EL (cell line): ENCODE measurements around the gene CHIT1.
"Not testable (repeated sequence)": the region's sequence is repeated elsewhere in the genome, so short reads cannot be mapped to it uniquely, and the experiment has no call there.

Source experiments
- DNase-seq: peaks from one replicate; pipeline ENCODE4 v3.0.0-alpha.2; 2016

The CHIT1 gene

GRCh38 chr1:203265541-203265940, 36.1 kb upstream of the CHIT1 start:
- no peak for DNase-seq

GRCh38 chr1:203264052-203264501, 34.6 kb upstream of the CHIT1 start:
- DNase-seq = no peak

DNA sequence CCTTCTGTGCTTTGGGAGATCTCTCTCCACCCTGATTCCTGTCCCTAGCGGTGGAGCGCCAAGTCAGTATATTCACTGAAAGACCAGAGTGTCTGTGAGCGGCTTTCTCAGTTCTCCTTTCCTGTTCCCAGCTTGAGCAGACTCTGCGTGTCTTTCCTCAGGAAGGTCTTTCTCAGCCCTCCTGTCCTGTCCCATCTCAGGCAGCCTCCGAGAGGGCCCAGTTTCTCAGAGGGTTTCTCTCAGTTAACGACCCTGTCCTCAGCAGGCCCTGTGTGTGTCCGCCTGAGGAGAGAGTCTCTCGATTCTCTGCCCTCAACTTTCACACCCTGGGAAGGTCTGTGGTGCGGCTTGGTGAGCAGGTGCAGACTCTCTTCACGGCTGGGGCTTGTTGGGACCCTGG, 34.0 kb upstream of the CHIT1 start:
- DNase-seq = no peak

- not testable (repeated sequence) for DNase-seq
These were observed 27.2 kb upstream of the CHIT1 start for GRCh38 chr1:203256636-203257035.

DNA sequence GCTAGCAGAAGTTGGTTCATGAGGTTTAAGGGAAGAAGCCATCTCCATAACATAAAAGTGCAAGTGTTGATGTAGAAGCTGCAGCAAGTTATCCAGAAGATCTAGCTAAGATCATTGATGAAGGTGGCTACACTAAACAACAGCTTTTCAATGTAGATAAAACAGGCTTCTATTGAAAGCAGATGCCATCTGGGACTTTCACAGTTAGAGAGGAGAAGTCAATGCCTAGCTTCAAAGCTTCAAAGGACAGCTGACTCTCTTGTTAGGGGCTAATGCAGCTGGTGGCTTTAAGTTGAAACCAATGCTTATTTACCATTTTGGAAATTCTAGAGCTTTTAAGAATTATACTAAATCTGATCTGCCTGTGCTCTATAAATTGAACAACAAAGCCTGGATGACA, 25.3 kb upstream of the CHIT1 start:
- DNase-seq = not testable (repeated sequence)

GRCh38 chr1:203252678-203253077, 23.2 kb upstream of the CHIT1 start:
- DNase-seq = no peak

DNA sequence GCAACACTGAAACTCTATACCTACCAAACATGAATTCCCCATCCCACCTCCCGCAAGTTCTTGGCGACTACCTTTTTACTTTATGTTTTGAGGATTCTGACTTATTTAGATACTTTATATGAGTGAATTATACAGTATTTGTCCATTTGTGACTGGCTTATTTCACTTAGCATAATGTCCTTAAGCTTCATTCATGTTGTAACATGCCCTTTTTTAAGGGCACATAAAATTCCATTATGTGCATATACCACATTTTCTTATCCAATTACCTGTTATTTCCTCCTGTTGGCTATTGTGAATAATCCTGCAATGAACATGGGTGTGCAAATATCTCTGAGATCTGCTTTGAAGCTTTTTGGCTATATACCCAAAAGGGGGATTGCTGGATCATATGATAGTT, 22.0 kb upstream of the CHIT1 start:
- no peak for DNase-seq

- DNase-seq = no peak
These were observed 21.4 kb upstream of the CHIT1 start for GRCh38 chr1:203250911-203251310.

DNA sequence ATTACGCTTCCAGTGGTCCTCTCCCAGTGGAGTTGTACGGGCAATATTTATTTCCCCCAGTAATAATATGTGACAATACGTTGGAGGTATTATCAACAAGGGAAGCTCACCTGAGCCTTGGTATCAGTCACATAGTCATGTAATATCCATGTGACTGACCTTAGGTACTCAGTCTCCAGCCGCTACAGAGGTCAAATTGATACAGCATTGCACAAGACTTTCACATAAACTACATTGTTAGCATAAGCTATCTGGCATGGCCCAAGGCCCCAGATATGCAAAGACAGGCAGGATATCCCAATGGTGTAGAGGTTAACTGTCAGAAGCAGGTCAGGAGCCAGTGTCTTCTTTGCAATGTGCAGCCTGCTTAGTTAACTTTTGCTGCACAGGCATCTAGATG, 15.3 kb upstream of the CHIT1 start:
- no peak for DNase-seq

- not testable (repeated sequence) for DNase-seq
These were observed 12.2 kb upstream of the CHIT1 start for GRCh38 chr1:203241708-203242107.

DNA sequence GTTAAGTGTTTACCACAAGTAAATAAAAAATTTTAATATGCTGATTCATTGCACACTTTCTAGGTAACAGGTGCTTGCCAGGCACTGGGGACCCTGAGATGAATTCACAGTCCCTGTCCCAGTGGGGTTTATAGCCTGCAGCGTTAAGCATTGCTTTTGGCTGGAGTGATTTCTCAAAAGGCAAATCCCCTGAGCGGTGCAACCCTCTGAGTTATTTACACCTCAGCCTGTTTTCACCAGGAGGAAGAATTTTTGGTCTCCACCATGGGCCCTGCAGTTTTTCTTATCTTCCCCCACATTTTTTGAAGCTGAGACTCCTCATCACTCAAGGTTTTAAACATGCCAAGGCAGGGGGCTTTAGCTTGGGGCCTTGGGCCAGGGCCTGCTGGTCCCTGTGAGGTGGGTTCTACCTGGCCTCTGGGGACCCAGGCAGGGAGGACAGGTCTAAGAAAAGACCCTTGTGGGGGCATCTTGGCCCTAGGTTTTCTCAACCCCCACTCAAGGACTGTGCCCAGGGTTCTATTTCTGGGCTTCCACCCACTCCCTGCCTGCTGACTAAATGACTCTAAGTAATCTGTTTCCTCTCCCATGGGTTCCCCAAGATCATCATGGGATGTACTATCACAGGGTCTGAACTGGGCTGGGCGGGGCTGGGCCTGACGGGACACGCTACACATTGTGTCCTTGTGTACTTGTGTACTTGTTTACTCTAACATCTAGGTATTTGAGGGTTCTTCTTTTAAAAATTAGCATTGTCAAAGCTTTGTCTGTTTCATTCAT, 10.2 kb upstream of the CHIT1 start:
- no peak for DNase-seq

DNA sequence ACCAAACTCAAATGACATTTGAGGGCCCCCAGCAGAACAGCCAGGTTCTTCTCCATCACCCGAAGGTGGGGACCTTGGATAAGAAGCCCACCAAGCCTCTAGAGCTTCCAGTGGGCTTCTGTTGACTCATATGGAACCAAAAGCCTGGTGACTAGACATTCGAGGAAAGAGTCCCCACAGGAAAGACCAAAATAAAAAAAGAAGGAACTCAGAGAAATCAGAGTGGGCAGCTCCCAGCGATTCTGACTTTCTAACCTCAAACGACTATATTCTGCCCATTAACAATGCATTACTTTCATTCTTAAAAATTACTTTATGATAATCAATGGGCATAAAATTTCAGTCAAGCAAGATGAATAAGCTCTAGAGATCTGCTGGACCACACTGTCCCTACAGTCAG, 9.6 kb upstream of the CHIT1 start:
- no peak for DNase-seq

- DNase-seq = no peak
These were observed 9.1 kb upstream of the CHIT1 start for GRCh38 chr1:203238535-203238934.

- not testable (repeated sequence) for DNase-seq
These were observed 5.4 kb upstream of the CHIT1 start for GRCh38 chr1:203234901-203235300.

- no peak for DNase-seq
These were observed 803 bp downstream of the CHIT1 start for GRCh38 chr1:203228670-203229069.

- no peak for DNase-seq
These were observed 1.9 kb downstream of the CHIT1 start for GRCh38 chr1:203227371-203228083.

- no peak for DNase-seq
These were observed 4.4 kb downstream of the CHIT1 start for GRCh38 chr1:203225071-203225470.

- no peak for DNase-seq
These were observed 6.3 kb downstream of the CHIT1 start for GRCh38 chr1:203223012-203223775.

GRCh38 chr1:203219934-203220333, 9.5 kb downstream of the CHIT1 start:
- no peak for DNase-seq

GRCh38 chr1:203219171-203219570, 10.3 kb downstream of the CHIT1 start:
- no peak for DNase-seq

DNA sequence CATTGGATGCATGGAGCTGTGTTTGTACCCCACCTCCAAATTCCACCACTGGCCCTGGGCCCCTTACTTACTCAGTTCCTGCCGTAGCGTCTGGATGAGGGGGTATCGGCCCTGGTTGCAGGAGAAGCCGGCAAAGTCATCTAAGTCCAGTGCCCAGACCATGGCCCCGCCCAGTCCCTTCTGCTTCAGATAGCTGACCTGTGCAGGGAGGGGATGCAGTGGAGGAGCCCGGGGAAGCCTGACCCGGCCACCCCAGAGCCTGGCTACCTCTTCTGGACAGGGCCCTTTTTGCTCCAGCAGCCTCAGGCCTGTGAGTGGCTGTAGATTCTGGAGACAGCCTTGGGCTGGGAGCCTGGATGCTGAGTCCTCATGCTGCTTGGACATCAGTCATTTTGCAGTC, 11.8 kb downstream of the CHIT1 start:
- DNase-seq = no peak

DNA sequence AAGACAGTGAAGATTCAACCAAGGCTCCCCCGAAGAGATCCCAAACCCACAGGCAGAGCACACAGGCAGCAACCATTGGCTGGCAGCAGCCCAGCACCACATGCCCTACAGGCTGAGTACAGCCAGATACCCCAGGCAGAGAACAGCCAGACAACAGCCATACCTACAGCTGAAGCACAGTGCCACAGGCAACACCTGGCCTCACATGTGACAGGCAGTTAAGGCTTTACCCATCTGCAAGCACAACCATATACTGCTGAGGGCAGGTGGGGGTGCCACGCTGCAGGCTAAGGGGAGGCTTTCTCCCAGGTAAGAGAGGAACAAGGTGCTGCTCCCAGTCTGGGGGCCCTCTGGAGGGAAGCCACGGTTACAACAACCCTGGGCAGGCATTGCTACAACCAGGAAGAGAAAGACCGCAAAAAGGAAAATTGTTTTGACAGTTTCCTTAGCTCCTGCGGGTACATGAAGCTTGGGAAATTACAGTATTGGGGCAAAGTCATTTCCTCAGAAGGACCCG, 12.3 kb downstream of the CHIT1 start:
- no peak for DNase-seq
